SK-N-SH treated with all-trans-retinoic acid at 6 μM for 48 hours (cell line): ENCODE results near the gene FOXN3.
"Not testable (repeated sequence)": the region's sequence is repeated elsewhere in the genome, so short reads cannot be mapped to it uniquely, and the experiment has no call there.

Experiments
- ARNTL ChIP-seq: fragments of 450-650 bp; formaldehyde crosslinking; IDR thresholded peaks from 2 replicates; pipeline ENCODE4 v1.5.0; 2020; ENCODE audit warnings: low read depth, mild to moderate bottlenecking, moderate library complexity, borderline replicate concordance
- CSDC2 ChIP-seq: fragments of 250-450 bp; sonication (Bioruptor Pico); IDR thresholded peaks from 2 replicates; pipeline ENCODE4 v1.5.0; 2020; ENCODE audit warnings: mild to moderate bottlenecking, moderate library complexity
- GLIS3 ChIP-seq: fragments of 250-450 bp; sonication (Bioruptor Pico); IDR thresholded peaks from 2 replicates; pipeline ENCODE4 v1.5.0; 2020; ENCODE audit warnings: mild to moderate bottlenecking, moderate library complexity
- ISL1 ChIP-seq: fragments of 250-450 bp; sonication (Bioruptor Pico); IDR thresholded peaks from 2 replicates; pipeline ENCODE4 v2.1.2; 2022; ENCODE audit warnings: mild to moderate bottlenecking, moderate library complexity
- OSR1 ChIP-seq: fragments of 250-450 bp; sonication (Bioruptor Pico); IDR thresholded peaks from 2 replicates; pipeline ENCODE4 v1.8.0; 2022; ENCODE audit warnings: moderate library complexity, mild to moderate bottlenecking, inconsistent platforms
- PATZ1 ChIP-seq: fragments of 250-450 bp; sonication (Bioruptor Pico); IDR thresholded peaks from 2 replicates; pipeline ENCODE4 v1.8.0; 2020; ENCODE audit warnings: mild to moderate bottlenecking, moderate library complexity, borderline replicate concordance
- PPARA ChIP-seq: fragments of 250-450 bp; sonication (Bioruptor Pico); IDR thresholded peaks from 2 replicates; pipeline ENCODE4 v1.5.0; 2020; ENCODE audit warnings: mild to moderate bottlenecking, borderline replicate concordance
- ZFP3 ChIP-seq: fragments of 250-450 bp; sonication (Bioruptor Pico); IDR thresholded peaks from 2 replicates; pipeline ENCODE4 v1.5.0; 2020; ENCODE audit warnings: mild to moderate bottlenecking, moderate library complexity
- ZFP30 ChIP-seq: fragments of 450-650 bp; formaldehyde crosslinking; IDR thresholded peaks from 2 replicates; pipeline ENCODE4 v1.5.0; 2022; ENCODE audit warnings: mild to moderate bottlenecking, moderate library complexity
- ZNF70 ChIP-seq: fragments of 450-650 bp; formaldehyde crosslinking; IDR thresholded peaks from 2 replicates; pipeline ENCODE4 v1.5.0; 2020; ENCODE audit warnings: mild to moderate bottlenecking, moderate library complexity
- ZNF8 ChIP-seq: fragments of 450-650 bp; formaldehyde crosslinking; IDR thresholded peaks from 2 replicates; pipeline ENCODE4 v1.5.0; 2020; ENCODE audit warnings: mild to moderate bottlenecking, moderate library complexity
- TF ChIP-seq, protein P1 (sequence below): fragments of 250-450 bp; sonication (Bioruptor Pico); IDR thresholded peaks from 2 replicates; pipeline ENCODE4 v1.5.1; 2020; ENCODE audit warnings: low read depth, mild to moderate bottlenecking, moderate library complexity

GRCh38 chr14:89111766-89112543 lies 305.1 kb downstream of the FOXN3 start:
- TF ChIP-seq ZFP3; ZNF8 (CRISPR knock-in tag); OSR1 (CRISPR knock-in tag); ISL1; ZNF70 (CRISPR knock-in tag); PATZ1 (CRISPR knock-in tag); CSDC2 (CRISPR knock-in tag); ARNTL (CRISPR knock-in tag); GLIS3 (CRISPR knock-in tag); PPARA (CRISPR knock-in tag); ZFP30 (CRISPR knock-in tag): not testable (repeated sequence)
- TF ChIP-seq, protein P1, sequence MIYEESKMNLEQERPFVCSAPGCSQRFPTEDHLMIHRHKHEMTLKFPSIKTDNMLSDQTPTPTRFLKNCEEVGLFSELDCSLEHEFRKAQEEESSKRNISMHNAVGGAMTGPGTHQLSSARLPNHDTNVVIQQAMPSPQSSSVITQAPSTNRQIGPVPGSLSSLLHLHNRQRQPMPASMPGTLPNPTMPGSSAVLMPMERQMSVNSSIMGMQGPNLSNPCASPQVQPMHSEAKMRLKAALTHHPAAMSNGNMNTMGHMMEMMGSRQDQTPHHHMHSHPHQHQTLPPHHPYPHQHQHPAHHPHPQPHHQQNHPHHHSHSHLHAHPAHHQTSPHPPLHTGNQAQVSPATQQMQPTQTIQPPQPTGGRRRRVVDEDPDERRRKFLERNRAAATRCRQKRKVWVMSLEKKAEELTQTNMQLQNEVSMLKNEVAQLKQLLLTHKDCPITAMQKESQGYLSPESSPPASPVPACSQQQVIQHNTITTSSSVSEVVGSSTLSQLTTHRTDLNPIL (CRISPR knock-in tag) = not testable (repeated sequence)
